Endothelial cell of umbilical vein (primary cell): ENCODE data around the gene MYLK. TPM values are rescaled to one million over a fixed set of nuclear protein-coding genes. Genes with fewer than 3 reads are reported as not detected.

ENCODE experiments used
- BruUV-seq: library from RNA; stranded (reverse); fragments of 400-500 nt; replicated peaks from 2 replicates; lab custom pipeline; 2021; lab: Mats Ljungman, UMichigan
- CTCF ChIA-PET: fragments of 300-600, 350-600 bp; sonication (Branson Sonifier 250); formaldehyde crosslinking; loops from one replicate; lab custom pipeline; 2021; ENCODE audit warnings: antibody characterized with exemption, inconsistent platforms; lab: Charles Lee
- POLR2A ChIA-PET: fragments of 300-600, 350-600 bp; sonication (Branson Sonifier 250); formaldehyde crosslinking; loops from one replicate; lab custom pipeline; 2021; ENCODE audit warnings: antibody characterized with exemption, inconsistent platforms; lab: Charles Lee
- DNase-seq: peaks from one replicate; pipeline ENCODE4 v3.0.0-alpha.2; 2011; ENCODE audit warnings: low read depth, low spot score
- FAIRE-seq: peaks from 2 replicates; lab custom pipeline; 2011; peaks lifted over from hg19 to GRCh38; lab: Jason Lieb, UNC
- H2AFZ ChIP-seq: 2 replicates; pipeline ENCODE4 v1.6.0; 2012; ENCODE audit warnings: low read depth, low read length, control low read depth, inconsistent platforms
- H3K27ac ChIP-seq: 2 replicates; pipeline ENCODE4 v1.5.1; 2011; ENCODE audit warnings: low read depth, mild to moderate bottlenecking, control low read depth, low read length, moderate library complexity; ENCODE audit not compliant: insufficient read depth
- H3K27me3 ChIP-seq, 2 experiments: 2 replicates each; pipeline versions ENCODE4 v1.6.0 to v1.6.1; 2011; ENCODE audit warnings: low read length in 2 of 2, mixed read lengths in 1 of 2; ENCODE audit not compliant: control insufficient read depth in 2 of 2, insufficient read depth in 2 of 2
- H3K36me3 ChIP-seq, 2 experiments: 2 replicates in 1 of 2; 3 replicates in 1 of 2; pipeline ENCODE4 v1.5.1; 2011; ENCODE audit warnings: low read length in 2 of 2, mild to moderate bottlenecking in 1 of 2, moderate library complexity in 1 of 2; ENCODE audit not compliant: control insufficient read depth in 2 of 2, insufficient read depth in 2 of 2; ENCODE audit errors: extremely low read depth in 1 of 2
- H3K4me1 ChIP-seq: 3 replicates; pipeline ENCODE4 v1.5.1; 2011; ENCODE audit warnings: mild to moderate bottlenecking, low read length; ENCODE audit not compliant: control insufficient read depth, insufficient read depth; ENCODE audit errors: extremely low read depth
- H3K4me2 ChIP-seq: 2 replicates; pipeline ENCODE4 v1.6.1; 2011; ENCODE audit warnings: low read length, control low read depth, mixed read lengths; ENCODE audit not compliant: insufficient read depth
- H3K4me3 ChIP-seq, 3 experiments: fragments of 200-600 bp in 1 of 3; sonication (generic), shearing (Covaris generic) in 1 of 3; replicated peaks in 1 of 3; 2 replicates each; pipeline ENCODE4 v1.5.1; 2011 to 2016; ENCODE audit warnings: control low read depth in 3 of 3, low read length in 3 of 3, mild to moderate bottlenecking in 2 of 3, inconsistent platforms in 1 of 3, low read depth in 1 of 3, moderate library complexity in 1 of 3; ENCODE audit not compliant: insufficient read depth in 1 of 3
- H3K79me2 ChIP-seq: 2 replicates; pipeline ENCODE4 v1.6.0; 2012; ENCODE audit warnings: low read length, inconsistent platforms; ENCODE audit not compliant: control insufficient read depth, insufficient read depth
- H3K9ac ChIP-seq: replicated peaks from 2 replicates; pipeline ENCODE3; 2011; ENCODE audit warnings: low read length, control low read depth; ENCODE audit not compliant: insufficient read depth; ENCODE audit errors: extremely low read depth
- H3K9me1 ChIP-seq: replicated peaks from 3 replicates; pipeline ENCODE4 v1.6.0; 2011; ENCODE audit warnings: mild to moderate bottlenecking, low read length; ENCODE audit not compliant: control insufficient read depth, insufficient read depth; ENCODE audit errors: extremely low read depth
- H3K9me3 ChIP-seq: replicated peaks from 2 replicates; pipeline ENCODE4 v1.5.1; 2012; ENCODE audit warnings: low read length, inconsistent platforms; ENCODE audit not compliant: control insufficient read depth, insufficient read depth
- H4K20me1 ChIP-seq: replicated peaks from 2 replicates; pipeline ENCODE3; 2011; ENCODE audit warnings: mild to moderate bottlenecking, low read length; ENCODE audit not compliant: control insufficient read depth, insufficient read depth; ENCODE audit errors: extremely low read depth
- CTCF ChIP-seq, 2 donors: IDR thresholded peaks; 1 replicate in 1 of 2; 2 replicates in 1 of 2; pipeline ENCODE4 v1.5.1; 2011; ENCODE audit warnings: low read length in 2 of 2, mild to moderate bottlenecking in 2 of 2, moderate library complexity in 2 of 2, control low read depth in 1 of 2, inconsistent platforms in 1 of 2, low read depth in 1 of 2; ENCODE audit not compliant: insufficient read depth in 1 of 2; ENCODE audit errors: extremely low read depth in 1 of 2
- EZH2 ChIP-seq: IDR thresholded peaks from 2 replicates; pipeline ENCODE4 v1.6.1; 2012; ENCODE audit warnings: borderline replicate concordance, low read depth, mild to moderate bottlenecking, moderate library complexity, low read length, inconsistent platforms; ENCODE audit not compliant: severe bottlenecking
- FOS ChIP-seq: IDR thresholded peaks from 2 replicates; pipeline ENCODE4 v1.6.1; 2011; ENCODE audit warnings: mild to moderate bottlenecking, low read length, moderate library complexity, borderline replicate concordance; ENCODE audit not compliant: insufficient read depth
- GATA2 ChIP-seq: IDR thresholded peaks from 2 replicates; pipeline ENCODE4 v1.7.0; 2011; ENCODE audit warnings: low read depth, mild to moderate bottlenecking, moderate library complexity, mixed read lengths, low read length; ENCODE audit not compliant: insufficient read length, insufficient read depth
- JUN ChIP-seq: IDR thresholded peaks from 2 replicates; pipeline ENCODE4 v1.6.1; 2011; ENCODE audit warnings: borderline replicate concordance, low read depth; ENCODE audit not compliant: insufficient read length, insufficient read depth
- MAX ChIP-seq: IDR thresholded peaks from 2 replicates; pipeline ENCODE4 v1.6.1; 2011; ENCODE audit not compliant: insufficient read depth, insufficient read length
- MYC ChIP-seq: IDR thresholded peaks from one replicate; pipeline ENCODE4 v1.6.1; 2011; ENCODE audit warnings: mild to moderate bottlenecking, low read depth, low read length
- POLR2A ChIP-seq: IDR thresholded peaks from 2 replicates; pipeline ENCODE4 v1.6.1; 2012; ENCODE audit warnings: low read depth, mild to moderate bottlenecking, control low read depth, low read length
- POLR2AphosphoS5 ChIP-seq: IDR thresholded peaks from 2 replicates; pipeline ENCODE4 v1.6.1; 2012; ENCODE audit warnings: low read depth, mild to moderate bottlenecking, control low read depth, low read length, moderate library complexity; ENCODE audit not compliant: insufficient read depth
- dilution Hi-C: fragments of 300-500 bp; cut with MboI; formaldehyde crosslinking; loops from one replicate; pipeline ENCODE4 v1.15.0; 2019; ENCODE audit warnings: low sequenced_read_pairs; ENCODE audit not compliant: extremely low pct_ligation_motif_present
- intact Hi-C: fragments of 100-400 bp; cut with micrococcal nuclease; formaldehyde crosslinking; loops from one replicate; pipeline ENCODE4 v1.10.0; 2022
- polyA plus RNA-seq, 4 experiments: library from polyadenylated mRNA; depleted of rRNA in 3 of 4; stranded (reverse) in 3 of 4; unstranded in 1 of 4; fragments of >200 nt; gene quantifications; 2 replicates each; pipeline versions ENCODE4 v1.2.1 to v1.2.3, GENCODE V29; 2011 to 2012; ENCODE audit warnings: missing spikeins in 1 of 4
- total RNA-seq: library from RNA; stranded (reverse); gene quantifications from 2 replicates; pipeline ENCODE4 v1.2.3, GENCODE V29; 2021

Gene MYLK
- total and polyA plus RNA-seq, 2 donors (not counting 3 experiments of a cell fraction or from before 2014, with no cell fraction given): 10.0 to 22.2 TPM

- peak overlapping the region; percentile 46 for H3K9ac ChIP-seq
- DNase-seq: no peak
- no peak overlapping the region for H3K4me3 ChIP-seq
- no peaks in the 10 kb centered on the region for H3K79me2 ChIP-seq
- H3K27ac ChIP-seq: peak overlapping the region; percentile 72
- POLR2A ChIA-PET: no interaction called here
- no peak overlapping the region for H3K4me2 ChIP-seq
- no peaks in the 10 kb centered on the region for H3K36me3 ChIP-seq
- no TSS peak for BruUV-seq
- no peak overlapping the region for H2AFZ ChIP-seq
- H4K20me1 ChIP-seq: no peaks in the 10 kb centered on the region
- no peak for FAIRE-seq
- dilution Hi-C loops: no loop called here
- no peaks in the 10 kb centered on the region for H3K9me3 ChIP-seq
- intact Hi-C loops: no loop called here
- H3K4me1 ChIP-seq: peaks cover 64% of the 10 kb centered on the region
- CTCF ChIA-PET: interaction anchor here (1.4 to 7.9 kb wide), 3 partner anchors 9 to 50 kb away, joined by 4 to 106 read pairs (median 6); no protein-coding TSS in a partner anchor
- TF ChIP-seq CTCF (IDR thresholded peaks at IDR 0.05; ENCODE audit: extremely low read depth in 1 of 2, insufficient read depth in 1 of 2, low read depth in 1 of 2, low read length in 2 of 2) (no peak), MYC (no peak), FOS (no peak), POLR2AphosphoS5 (no peak), GATA2 (no peak), JUN (no peak), EZH2 (no peak), POLR2A (no peak), MAX (no peak)
- no peaks in the 10 kb centered on the region for H3K9me1 ChIP-seq
- H3K27me3 ChIP-seq: no peaks in the 10 kb centered on the region
These were observed 191.5 kb downstream of the MYLK start for GRCh38 chr3:123692671-123693070.
